ENCODE results near the gene TTLL6. TPM values are rescaled to one million over a fixed set of nuclear protein-coding genes. Genes with fewer than 3 reads are reported as not detected.
"Not testable (repeated sequence)": the region's sequence is repeated elsewhere in the genome, so short reads cannot be mapped to it uniquely, and the experiment has no call there.

Gene TTLL6
- total RNA-seq, 1 donor from 2014 or later, result 5.1 TPM

GRCh38 chr17:48724251-48725003 lies 92.6 kb downstream of the TTLL6 start:
- peak; percentile 89 for DNase-seq (ENCODE audit: low spot score)

GRCh38 chr17:48723423-48724250 lies 93.4 kb downstream of the TTLL6 start:
- DNase-seq (ENCODE audit: low spot score), result no peak

DNA sequence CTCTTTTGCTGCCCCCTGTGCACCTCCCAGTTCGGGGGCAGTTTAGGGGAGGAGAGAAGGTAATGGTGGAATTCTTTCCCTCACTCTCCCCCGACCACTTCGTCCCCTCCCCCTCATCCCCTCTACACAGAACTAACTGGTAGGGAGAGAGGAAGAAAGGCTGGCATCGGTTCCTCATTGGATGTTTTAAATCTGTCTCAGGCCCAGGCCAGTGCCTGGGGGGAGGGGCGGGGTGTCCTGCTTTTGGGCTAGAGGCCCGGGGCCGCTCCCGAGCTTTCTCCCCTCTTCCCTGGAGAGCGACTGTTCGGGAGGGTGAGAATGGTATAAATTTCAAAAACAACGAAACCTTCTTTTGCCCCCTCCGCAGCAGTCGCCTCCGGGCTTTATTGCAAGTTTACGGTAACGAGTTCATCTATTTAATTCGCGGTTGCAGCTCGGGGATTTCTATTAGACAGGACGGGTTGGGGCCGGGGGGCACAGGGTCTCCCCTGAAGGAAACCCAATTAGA lies 94.1 kb downstream of the TTLL6 start, which contains the start of gene PRAC2:
PRAC2 (plus strand) TSS at position 271 of the 508 bp plus-strand sequence. CDS start 1,226 bp downstream, outside the sequence.
- DNase-seq (ENCODE audit: low spot score), result no peak

DNA sequence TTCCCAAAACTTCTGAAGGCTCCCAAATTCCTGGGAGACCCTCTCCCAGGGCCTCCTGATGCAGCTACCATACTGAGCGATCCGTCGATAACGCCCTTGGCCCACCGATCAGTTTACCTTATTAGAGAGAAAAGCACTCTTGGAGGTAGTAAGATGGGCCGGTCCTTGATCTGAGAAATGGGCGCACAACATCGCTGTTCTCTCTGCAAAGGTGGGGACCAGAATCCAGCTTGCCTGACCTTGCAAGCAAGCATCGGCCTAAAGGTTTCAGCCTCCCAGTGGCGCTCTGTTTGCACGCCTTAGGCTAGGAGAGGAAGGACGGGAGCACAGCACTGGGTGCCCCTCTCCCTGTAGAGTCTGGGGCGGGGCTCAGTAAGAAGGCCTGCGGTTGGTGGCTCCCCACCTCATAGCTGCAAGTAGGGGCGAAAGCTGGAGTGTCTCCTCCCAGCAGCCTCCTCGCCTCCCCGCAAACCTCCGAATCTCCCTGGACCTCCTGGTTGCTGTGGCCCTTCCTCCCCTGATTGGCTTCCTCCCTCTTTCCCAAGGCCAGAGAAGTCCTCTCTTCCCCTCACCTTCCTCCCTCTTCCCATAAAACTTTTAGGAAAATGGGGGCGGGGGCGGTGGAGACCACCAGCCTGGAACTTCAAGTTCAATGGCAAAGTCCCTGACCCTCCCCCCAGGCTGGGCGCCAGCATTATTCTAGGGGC lies 94.7 kb downstream of the TTLL6 start, which contains the start of gene PRAC1:
PRAC1 (minus strand) TSS at position 318 of the 707 bp plus-strand sequence; CDS start at position 192, 126 bp downstream.
- no peak for DNase-seq (ENCODE audit: low spot score)

GRCh38 chr17:48721009-48721402 lies 96.0 kb downstream of the TTLL6 start:
- no peak for DNase-seq (ENCODE audit: low spot score)

GRCh38 chr17:48720266-48721008 lies 96.6 kb downstream of the TTLL6 start:
- no peak for DNase-seq (ENCODE audit: low spot score)

- no peak for DNase-seq (ENCODE audit: low spot score)
Observed at GRCh38 chr17:48719642-48720265, 97.3 kb downstream of the TTLL6 start.

DNA sequence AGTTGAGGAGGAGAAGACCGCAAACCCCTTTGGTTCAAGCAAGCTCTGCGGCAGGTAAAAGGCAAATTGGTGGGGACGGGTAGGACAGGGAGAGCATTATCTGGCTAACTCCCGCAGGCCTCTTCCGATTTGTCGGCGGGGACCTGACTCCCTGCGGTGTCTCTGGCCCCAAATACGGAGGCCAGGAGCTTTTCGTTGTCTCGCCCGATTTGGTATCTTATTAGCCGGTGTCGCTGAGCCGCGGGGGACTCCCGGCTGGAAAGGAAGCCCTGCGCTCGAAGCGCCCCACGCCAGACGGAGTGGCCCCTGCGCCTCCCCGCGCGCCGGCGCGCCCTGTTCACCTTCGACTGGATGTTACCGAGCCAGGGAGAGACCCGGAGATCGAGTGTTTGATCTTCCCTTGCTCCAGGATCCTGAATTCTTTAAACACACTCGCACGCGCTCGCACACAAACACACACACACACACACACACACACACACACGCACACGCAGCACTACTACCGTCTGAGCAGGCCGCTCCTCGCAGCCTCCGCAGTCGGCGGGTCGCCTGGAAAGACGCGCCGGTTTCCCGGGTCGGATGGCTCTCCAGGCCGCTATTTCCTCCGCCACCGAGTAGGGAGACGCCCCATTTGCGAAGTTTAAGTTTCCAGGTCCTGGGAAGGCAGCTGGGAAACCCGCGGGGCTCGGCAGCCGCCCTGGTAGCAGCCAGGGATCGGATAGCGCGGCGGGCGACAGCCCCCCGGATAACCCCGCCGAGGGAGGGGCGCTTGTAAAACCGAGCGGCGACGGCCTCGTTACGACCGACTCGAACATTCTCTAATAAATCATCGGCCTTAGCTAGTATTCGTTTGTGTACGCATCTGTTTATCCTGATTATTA lies 98.0 kb downstream of the TTLL6 start:
- DNase-seq (ENCODE audit: low spot score), result no peak

- DNase-seq (ENCODE audit: low spot score), result no peak
Observed at GRCh38 chr17:48718227-48718760, 98.7 kb downstream of the TTLL6 start.

DNA sequence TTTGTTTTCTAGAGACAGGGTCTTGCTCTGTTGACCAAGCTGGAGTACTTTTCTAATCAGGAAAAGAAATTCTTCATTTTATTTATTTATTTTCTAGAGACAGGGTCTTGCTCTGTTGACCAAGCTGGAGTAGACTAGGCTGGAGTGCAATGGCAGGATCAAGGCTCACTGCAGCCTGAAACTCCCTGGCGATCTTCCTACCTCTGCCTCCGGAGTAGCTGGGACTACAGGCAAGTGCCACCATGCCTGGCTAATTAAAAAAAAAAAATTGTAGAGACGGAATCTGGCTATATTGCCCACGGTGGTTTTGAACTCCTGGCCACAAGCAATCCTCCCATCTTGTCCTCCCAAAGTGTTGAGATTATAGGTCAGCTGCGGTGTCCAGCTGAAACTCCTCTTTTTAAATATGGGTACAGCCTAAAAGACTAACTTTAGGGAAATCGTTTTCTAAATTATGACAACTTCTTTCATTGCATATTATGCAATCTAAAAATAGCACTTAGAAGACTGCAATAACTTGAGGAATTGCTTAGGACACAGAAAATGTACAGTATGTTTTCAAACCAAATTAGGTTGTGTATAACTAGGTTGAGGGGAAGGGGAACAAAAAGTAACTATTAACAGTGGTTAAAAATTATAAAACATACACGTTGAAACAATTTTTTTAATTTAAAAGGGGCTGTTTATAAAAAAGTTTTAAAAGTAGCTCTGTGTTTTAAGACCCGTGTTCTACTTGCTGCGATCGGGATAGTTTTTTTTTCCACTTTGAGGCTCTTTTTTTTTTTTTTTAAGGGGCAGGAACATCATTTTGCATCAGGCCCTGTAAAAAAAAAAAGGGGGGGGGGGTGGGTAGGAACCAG lies 99.4 kb downstream of the TTLL6 start:
- no peak for DNase-seq (ENCODE audit: low spot score)

- not testable (repeated sequence) for DNase-seq (ENCODE audit: low spot score)
Observed at GRCh38 chr17:48716549-48716948, 100.5 kb downstream of the TTLL6 start.

- DNase-seq (ENCODE audit: low spot score), result no peak
Observed at GRCh38 chr17:48715496-48716399, 101.3 kb downstream of the TTLL6 start.

Other genes with a start within 250 kb of the TTLL6 start
- gene HOXB4, start 238.9 kb downstream of the TTLL6 start, total RNA-seq, result 6.4 TPM
- gene HOXB3, start 227.0 kb downstream of the TTLL6 start, total RNA-seq, result 17.2 TPM
- 0.49 TPM for gene HOXB5, start 223.4 kb downstream of the TTLL6 start, total RNA-seq
- gene HOXB6, start 212.2 kb downstream of the TTLL6 start, total RNA-seq, result 2.0 TPM
- 0.92 TPM for gene HOXB7, start 206.2 kb downstream of the TTLL6 start, total RNA-seq
- gene HOXB8, start 201.9 kb downstream of the TTLL6 start, total RNA-seq, result not detected
- gene HOXB9, start 190.9 kb downstream of the TTLL6 start, total RNA-seq, result 0.26 TPM
- not detected for gene PRAC1, start 94.7 kb downstream of the TTLL6 start, total RNA-seq
- gene PRAC2, start 94.0 kb downstream of the TTLL6 start, total RNA-seq, result not detected
- 0.12 TPM for gene HOXB13, start 88.5 kb downstream of the TTLL6 start, total RNA-seq
- gene CALCOCO2, start 13.8 kb upstream of the TTLL6 start, total RNA-seq, result 163 TPM
- gene ATP5MC1, start 75.6 kb upstream of the TTLL6 start, total RNA-seq, result 69.5 TPM
- 78.0 TPM for gene UBE2Z, start 91.2 kb upstream of the TTLL6 start, total RNA-seq
- gene SNF8, start 127.6 kb upstream of the TTLL6 start, total RNA-seq, result 90.2 TPM
- gene GIP, start 151.4 kb upstream of the TTLL6 start, total RNA-seq, result not detected
- gene IGF2BP1, start 180.2 kb upstream of the TTLL6 start, total RNA-seq, result 1.1 TPM

All from mucosa of gallbladder (tissue), 1 donor.